ENCODE measurements around the gene RB1.
A peak's percentile ranks its signal among the peaks of the same experiment; 100 is the strongest.

The RB1 gene

GRCh38 chr13:48397744-48398143 lies 94.2 kb downstream of the RB1 start:
- no peak for DNase-seq (ENCODE audit: low read depth)
- H3K4me3 ChIP-seq (replicated peaks; ENCODE audit: low read depth, low read length) = no peak overlapping the region
- TF ChIP-seq CTCF (IDR thresholded peaks at IDR 0.05; ENCODE audit: low read length, missing control alignments) = no peak

- no peak overlapping the region for H3K4me3 ChIP-seq (replicated peaks; ENCODE audit: low read depth, low read length)
- peak; percentile 37 for DNase-seq (ENCODE audit: low read depth)
- TF ChIP-seq CTCF (IDR thresholded peaks at IDR 0.05; ENCODE audit: low read length, missing control alignments) = no peak
Observed at GRCh38 chr13:48398450-48399095, 95.0 kb downstream of the RB1 start.

GRCh38 chr13:48400090-48400694 lies 96.6 kb downstream of the RB1 start:
- no peak for TF ChIP-seq CTCF (IDR thresholded peaks at IDR 0.05; ENCODE audit: low read length, missing control alignments)
- peak; percentile 24 for DNase-seq (ENCODE audit: low read depth)
- H3K4me3 ChIP-seq (replicated peaks; ENCODE audit: low read depth, low read length) = no peak overlapping the region

- no peak overlapping the region for H3K4me3 ChIP-seq (replicated peaks; ENCODE audit: low read depth, low read length)
- peak; percentile 74 for DNase-seq (ENCODE audit: low read depth)
- TF ChIP-seq CTCF (IDR thresholded peaks at IDR 0.05; ENCODE audit: low read length, missing control alignments) = no peak
Observed at GRCh38 chr13:48400850-48401291, 97.3 kb downstream of the RB1 start.

GRCh38 chr13:48401480-48401879 lies 97.9 kb downstream of the RB1 start:
- H3K4me3 ChIP-seq (replicated peaks; ENCODE audit: low read depth, low read length) = no peak overlapping the region

GRCh38 chr13:48402325-48402932 lies 98.9 kb downstream of the RB1 start:
- no peak overlapping the region for H3K4me3 ChIP-seq (replicated peaks; ENCODE audit: low read depth, low read length)
- DNase-seq (ENCODE audit: low read depth) = no peak
- TF ChIP-seq CTCF (IDR thresholded peaks at IDR 0.05; ENCODE audit: low read length, missing control alignments) = no peak

More at GRCh38 chr13:48401480-48401879, 97.9 kb downstream of the RB1 start:
- TF ChIP-seq CTCF (IDR thresholded peaks at IDR 0.05; ENCODE audit: low read length, missing control alignments) = no peak
- no peak for DNase-seq (ENCODE audit: low read depth)

Data from fibroblast of pulmonary artery (primary cell).